Parathyroid adenoma (tissue), 2 donors: ENCODE results near the gene SECISBP2.
"Not testable (repeated sequence)": the region's sequence is repeated elsewhere in the genome, so short reads cannot be mapped to it uniquely, and the experiment has no call there.

ENCODE experiments used
- H2AFZ ChIP-seq: fragments of 300-600 bp; sonication (generic); one replicate; pipeline ENCODE4 v1.7.0; 2017; ENCODE audit warnings: antibody characterized with exemption, mild to moderate bottlenecking
- H3K27ac ChIP-seq: fragments of 300-600 bp; sonication (generic); one replicate; pipeline ENCODE4 v1.7.0; 2017
- H3K27me3 ChIP-seq: fragments of 300-600 bp; sonication (generic); one replicate; pipeline ENCODE4 v1.7.0; 2017; ENCODE audit warnings: low read length; ENCODE audit not compliant: control insufficient read depth, insufficient read depth
- H3K36me3 ChIP-seq: fragments of 300-600 bp; sonication (generic); one replicate; pipeline ENCODE4 v1.7.0; 2017; ENCODE audit warnings: low read length; ENCODE audit not compliant: control insufficient read depth, insufficient read depth
- H3K4me1 ChIP-seq: fragments of 300-600 bp; sonication (generic); one replicate; pipeline ENCODE4 v1.7.0; 2017; ENCODE audit warnings: control low read depth
- H3K4me2 ChIP-seq: fragments of 300-600 bp; sonication (generic); one replicate; pipeline ENCODE4 v1.7.0; 2017; ENCODE audit warnings: low read length
- H3K4me3 ChIP-seq: fragments of 300-600 bp; sonication (generic); one replicate; pipeline ENCODE4 v1.7.0; 2017; ENCODE audit warnings: low read depth, low read length
- H3K79me2 ChIP-seq: fragments of 300-600 bp; sonication (generic); one replicate; pipeline ENCODE4 v1.7.0; 2017; ENCODE audit warnings: control low read depth
- H3K9ac ChIP-seq: fragments of 300-600 bp; sonication (generic); one replicate; pipeline ENCODE4 v1.7.0; 2017; ENCODE audit warnings: mild to moderate bottlenecking
- H3K9me3 ChIP-seq: fragments of 300-600 bp; sonication (generic); one replicate; pipeline ENCODE4 v1.7.0; 2017; ENCODE audit warnings: low read length; ENCODE audit not compliant: control insufficient read depth
- TF ChIP-seq, protein P1 (sequence below): fragments of 300-600 bp; sonication (generic); IDR thresholded peaks from one replicate; pipeline ENCODE4 v1.7.0; 2017; ENCODE audit warnings: antibody characterized with exemption, mild to moderate bottlenecking
- donor health status: primary hyperparathyroidism.

SECISBP2 gene, protein sequence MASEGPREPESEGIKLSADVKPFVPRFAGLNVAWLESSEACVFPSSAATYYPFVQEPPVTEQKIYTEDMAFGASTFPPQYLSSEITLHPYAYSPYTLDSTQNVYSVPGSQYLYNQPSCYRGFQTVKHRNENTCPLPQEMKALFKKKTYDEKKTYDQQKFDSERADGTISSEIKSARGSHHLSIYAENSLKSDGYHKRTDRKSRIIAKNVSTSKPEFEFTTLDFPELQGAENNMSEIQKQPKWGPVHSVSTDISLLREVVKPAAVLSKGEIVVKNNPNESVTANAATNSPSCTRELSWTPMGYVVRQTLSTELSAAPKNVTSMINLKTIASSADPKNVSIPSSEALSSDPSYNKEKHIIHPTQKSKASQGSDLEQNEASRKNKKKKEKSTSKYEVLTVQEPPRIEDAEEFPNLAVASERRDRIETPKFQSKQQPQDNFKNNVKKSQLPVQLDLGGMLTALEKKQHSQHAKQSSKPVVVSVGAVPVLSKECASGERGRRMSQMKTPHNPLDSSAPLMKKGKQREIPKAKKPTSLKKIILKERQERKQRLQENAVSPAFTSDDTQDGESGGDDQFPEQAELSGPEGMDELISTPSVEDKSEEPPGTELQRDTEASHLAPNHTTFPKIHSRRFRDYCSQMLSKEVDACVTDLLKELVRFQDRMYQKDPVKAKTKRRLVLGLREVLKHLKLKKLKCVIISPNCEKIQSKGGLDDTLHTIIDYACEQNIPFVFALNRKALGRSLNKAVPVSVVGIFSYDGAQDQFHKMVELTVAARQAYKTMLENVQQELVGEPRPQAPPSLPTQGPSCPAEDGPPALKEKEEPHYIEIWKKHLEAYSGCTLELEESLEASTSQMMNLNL

DNA sequence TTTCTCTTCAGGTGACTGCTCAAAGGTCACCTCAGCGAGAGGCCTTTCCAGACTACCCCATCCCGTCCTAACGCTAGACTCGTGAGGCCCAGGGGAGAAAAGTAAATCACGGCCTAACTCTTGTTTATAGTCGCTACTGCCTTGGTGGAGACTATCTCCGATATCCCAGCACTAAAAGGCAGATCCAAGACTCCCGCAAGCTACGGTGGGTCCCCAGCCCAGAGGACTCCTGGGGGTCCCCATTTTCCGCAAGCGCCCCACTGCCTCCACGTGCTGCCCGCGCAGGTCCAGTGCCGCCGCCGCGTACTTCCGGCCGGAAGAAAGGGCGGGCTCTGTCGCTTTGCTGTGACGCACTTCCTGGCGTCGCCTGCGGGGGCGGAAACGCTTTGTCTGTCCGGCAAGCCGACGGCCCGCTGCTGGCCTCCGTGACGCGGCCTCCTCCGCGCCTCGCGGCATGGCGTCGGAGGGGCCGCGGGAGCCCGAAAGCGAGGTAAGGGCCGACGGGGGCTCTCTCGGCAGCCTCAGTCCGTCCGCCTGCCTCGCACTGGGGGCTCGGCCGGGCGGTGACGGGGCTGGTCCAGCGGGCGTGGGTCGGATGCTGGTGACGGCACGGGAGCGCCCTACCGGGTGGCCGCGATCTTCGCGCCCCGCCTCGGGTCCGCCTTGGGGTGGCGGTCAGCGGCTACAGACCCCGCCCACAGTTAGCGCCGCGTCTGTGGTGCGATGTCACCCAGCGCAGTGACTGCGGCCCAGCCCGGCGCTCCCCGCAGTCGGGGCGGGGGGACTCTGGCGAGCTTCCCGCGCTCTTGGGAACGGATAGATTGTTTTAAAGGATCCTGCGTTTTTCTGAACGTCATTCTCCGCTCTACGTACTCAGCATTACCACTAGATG lies at the start of gene SECISBP2:
Gene SECISBP2, plus strand, starts transcription at position 378 of the 892 bp plus-strand sequence. Its CDS starts 77 bp downstream, at position 455.
- Histone ChIP-seq H3K9ac (peak within 1 kb of the TSS; percentile 87), H3K27ac (peak within 1 kb of the TSS; percentile 95), H3K79me2 (peaks cover 9% of the 10 kb centered on the region), H2AFZ (peak within 1 kb of the TSS; percentile 77), H3K27me3 (no peaks in the 10 kb centered on the region), H3K4me3 (peak within 1 kb of the TSS; percentile 60), H3K36me3 (no peaks in the 10 kb centered on the region), H3K9me3 (no peaks in the 10 kb centered on the region), H3K4me2 (peak within 1 kb of the TSS; percentile 72), H3K4me1 (peaks cover 9% of the 10 kb centered on the region)
- TF ChIP-seq, protein P1, sequence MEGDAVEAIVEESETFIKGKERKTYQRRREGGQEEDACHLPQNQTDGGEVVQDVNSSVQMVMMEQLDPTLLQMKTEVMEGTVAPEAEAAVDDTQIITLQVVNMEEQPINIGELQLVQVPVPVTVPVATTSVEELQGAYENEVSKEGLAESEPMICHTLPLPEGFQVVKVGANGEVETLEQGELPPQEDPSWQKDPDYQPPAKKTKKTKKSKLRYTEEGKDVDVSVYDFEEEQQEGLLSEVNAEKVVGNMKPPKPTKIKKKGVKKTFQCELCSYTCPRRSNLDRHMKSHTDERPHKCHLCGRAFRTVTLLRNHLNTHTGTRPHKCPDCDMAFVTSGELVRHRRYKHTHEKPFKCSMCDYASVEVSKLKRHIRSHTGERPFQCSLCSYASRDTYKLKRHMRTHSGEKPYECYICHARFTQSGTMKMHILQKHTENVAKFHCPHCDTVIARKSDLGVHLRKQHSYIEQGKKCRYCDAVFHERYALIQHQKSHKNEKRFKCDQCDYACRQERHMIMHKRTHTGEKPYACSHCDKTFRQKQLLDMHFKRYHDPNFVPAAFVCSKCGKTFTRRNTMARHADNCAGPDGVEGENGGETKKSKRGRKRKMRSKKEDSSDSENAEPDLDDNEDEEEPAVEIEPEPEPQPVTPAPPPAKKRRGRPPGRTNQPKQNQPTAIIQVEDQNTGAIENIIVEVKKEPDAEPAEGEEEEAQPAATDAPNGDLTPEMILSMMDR = no peak

DNA sequence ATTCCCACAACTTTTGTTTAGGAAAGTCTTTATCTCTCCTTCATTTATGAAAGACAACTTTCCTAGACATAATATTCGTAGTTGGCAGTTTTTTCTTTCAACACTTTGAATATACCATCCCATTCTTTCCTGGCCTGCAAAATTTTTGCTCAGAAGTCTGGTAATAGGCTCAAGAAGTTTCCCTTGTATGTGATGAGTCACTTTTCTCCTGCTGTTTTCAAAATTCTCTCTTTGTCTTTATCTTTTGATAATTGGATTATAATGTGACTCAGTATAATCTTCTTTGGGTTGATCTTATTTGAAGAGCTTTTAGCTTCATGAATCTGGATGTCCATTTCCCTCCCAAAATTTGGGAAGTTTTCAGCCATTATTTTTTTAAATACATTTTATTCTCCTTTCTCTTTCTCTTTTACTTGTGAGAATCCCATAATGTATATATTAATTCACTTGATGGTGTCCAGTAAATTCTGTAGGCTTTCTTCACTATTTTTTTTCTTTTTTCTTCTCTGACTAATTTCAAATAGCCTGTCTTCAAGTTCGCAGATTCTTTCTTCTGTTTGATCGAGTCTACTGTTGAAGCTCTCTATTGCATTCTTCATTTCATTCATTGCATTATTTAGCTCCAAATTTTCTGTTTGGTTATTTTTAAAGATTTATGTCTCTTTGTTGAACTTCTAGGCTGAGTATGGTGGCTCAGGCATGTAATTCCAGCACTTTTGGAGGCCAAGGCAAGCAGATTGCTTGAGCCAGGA lies 44.6 kb upstream of the SECISBP2 start:
- no peak overlapping the region for H2AFZ ChIP-seq
- no peak overlapping the region for H3K4me2 ChIP-seq
- H3K79me2 ChIP-seq = no peaks in the 10 kb centered on the region
- no peak overlapping the region for H3K4me3 ChIP-seq
- no peaks in the 10 kb centered on the region for H3K9me3 ChIP-seq
- no peak overlapping the region for H3K27ac ChIP-seq
- no peaks in the 10 kb centered on the region for H3K4me1 ChIP-seq
- H3K9ac ChIP-seq = no peak overlapping the region
- no peaks in the 10 kb centered on the region for H3K27me3 ChIP-seq
- TF ChIP-seq, protein P1 = no peak
- H3K36me3 ChIP-seq = no peaks in the 10 kb centered on the region

DNA sequence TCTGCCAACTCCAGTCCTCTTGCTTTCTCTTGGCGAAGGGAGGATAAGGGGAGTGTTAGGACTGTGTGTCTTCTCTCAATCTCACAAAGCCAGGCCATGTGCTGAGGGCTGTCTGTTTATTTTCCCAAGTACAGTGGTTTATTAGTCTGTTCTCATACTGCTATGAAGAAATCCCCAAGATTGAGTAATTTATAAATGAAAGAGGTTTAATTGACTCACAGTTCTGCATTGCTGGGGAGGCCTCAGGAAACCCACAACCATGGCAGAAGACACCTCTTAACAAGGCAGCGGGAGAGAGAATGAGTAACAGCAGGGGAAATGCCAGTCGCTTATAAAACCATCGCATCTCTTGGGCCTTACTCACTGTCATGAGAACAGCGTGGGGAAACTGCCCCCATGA lies 43.5 kb upstream of the SECISBP2 start:
- H3K4me1 ChIP-seq = peaks cover 3% of the 10 kb centered on the region
- no peak overlapping the region for H3K4me3 ChIP-seq
- no peak overlapping the region for H3K4me2 ChIP-seq
- no peak overlapping the region for H2AFZ ChIP-seq
- no peaks in the 10 kb centered on the region for H3K36me3 ChIP-seq
- TF ChIP-seq, protein P1 = no peak
- no peaks in the 10 kb centered on the region for H3K79me2 ChIP-seq
- no peaks in the 10 kb centered on the region for H3K9me3 ChIP-seq
- no peaks in the 10 kb centered on the region for H3K27me3 ChIP-seq
- H3K9ac ChIP-seq = no peak overlapping the region
- H3K27ac ChIP-seq = no peak overlapping the region

DNA sequence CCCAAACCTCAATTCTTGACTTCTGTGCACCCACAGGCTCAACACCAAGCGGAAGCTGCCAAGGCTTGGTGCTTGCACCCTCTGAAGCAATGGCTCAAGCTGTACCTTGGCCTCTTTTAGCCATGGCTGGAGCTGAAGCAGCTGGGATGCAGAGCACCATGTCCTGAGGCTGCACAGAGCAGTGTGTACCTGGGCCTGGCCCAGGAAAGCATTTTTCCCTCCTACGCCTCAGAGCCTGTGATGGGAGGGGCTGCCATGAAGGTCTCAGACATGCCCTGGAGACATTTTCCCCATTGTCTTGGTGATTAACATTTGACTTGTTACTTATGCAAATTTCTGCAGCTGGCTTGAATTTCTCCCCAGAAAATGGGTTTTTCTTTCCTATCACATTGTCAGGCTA lies 42.3 kb upstream of the SECISBP2 start:
- H2AFZ ChIP-seq, H3K27ac ChIP-seq, H3K79me2 ChIP-seq, H3K4me2 ChIP-seq, H3K4me1 ChIP-seq, H3K36me3 ChIP-seq, H3K9ac ChIP-seq, H3K4me3 ChIP-seq, H3K9me3 ChIP-seq, H3K27me3 ChIP-seq: not testable (repeated sequence)
